M059J (cell line): Measurements from ENCODE around the gene ZNF567. TPM values are rescaled to one million over a fixed set of nuclear protein-coding genes. Genes with fewer than 3 reads are reported as not detected.
A peak's percentile ranks its signal among the peaks of the same experiment; 100 is the strongest.
"Not testable (repeated sequence)": the region's sequence is repeated elsewhere in the genome, so short reads cannot be mapped to it uniquely, and the experiment has no call there.

Experiments
- DNase-seq: peaks from one replicate; pipeline ENCODE4 v3.0.0-alpha.2; 2012; ENCODE audit warnings: low read depth
- total RNA-seq: library from RNA; depleted of rRNA; stranded (reverse); fragments of >200 nt; shearing (Covaris generic); gene quantifications from 2 replicates; pipeline ENCODE4 v1.2.3, GENCODE V29; 2014; rRNA removed

ZNF567 gene
- total RNA-seq: 7.6 and 7.7 TPM in 2 replicates

GRCh38 chr19:36687214-36688056 is at the start of gene ZNF567:
ZNF567 (plus strand) TSS chr19:36687612; CDS start chr19:36694868, 7,256 bp downstream.
- peak; percentile 95 for DNase-seq

GRCh38 chr19:36638862-36639510 is 48.4 kb upstream of the ZNF567 start:
- DNase-seq: peak; percentile 5

GRCh38 chr19:36646746-36647145 is 40.7 kb upstream of the ZNF567 start:
- DNase-seq: no peak

- DNase-seq: no peak
Measured at GRCh38 chr19:36652958-36653357, 34.5 kb upstream of the ZNF567 start.

- DNase-seq: no peak
Measured at GRCh38 chr19:36665832-36666231, 21.6 kb upstream of the ZNF567 start.

- DNase-seq: no peak
Measured at GRCh38 chr19:36668646-36669045, 18.8 kb upstream of the ZNF567 start.

GRCh38 chr19:36672368-36672767 is 15.0 kb upstream of the ZNF567 start:
- no peak for DNase-seq

- no peak for DNase-seq
Measured at GRCh38 chr19:36674201-36674600, 13.2 kb upstream of the ZNF567 start.

GRCh38 chr19:36679455-36679854 is 8.0 kb upstream of the ZNF567 start:
- no peak for DNase-seq

- no peak for DNase-seq
Measured at GRCh38 chr19:36685835-36686234, 1.6 kb upstream of the ZNF567 start.

GRCh38 chr19:36686365-36687213 is 823 bp upstream of the ZNF567 start:
- DNase-seq: no peak

GRCh38 chr19:36688058-36688457 is 646 bp downstream of the ZNF567 start:
- DNase-seq: peak; percentile 3

- DNase-seq: peak; percentile 26
Measured at GRCh38 chr19:36707134-36707533, 19.7 kb downstream of the ZNF567 start.

- DNase-seq: no peak
Measured at GRCh38 chr19:36709423-36709822, 22.0 kb downstream of the ZNF567 start.

GRCh38 chr19:36719687-36720556 is 32.5 kb downstream of the ZNF567 start:
- peak; percentile 6 for DNase-seq

- not testable (repeated sequence) for DNase-seq
Measured at GRCh38 chr19:36736166-36736565, 48.8 kb downstream of the ZNF567 start.

GRCh38 chr19:36745870-36746269 is 58.5 kb downstream of the ZNF567 start:
- DNase-seq: no peak

GRCh38 chr19:36747750-36748149 is 60.3 kb downstream of the ZNF567 start:
- DNase-seq: no peak

GRCh38 chr19:36748431-36749275 is 61.2 kb downstream of the ZNF567 start:
- DNase-seq: no peak

GRCh38 chr19:36749613-36750012 is 62.2 kb downstream of the ZNF567 start:
- DNase-seq: not testable (repeated sequence)
